GM19397 (cell line): ENCODE data around the gene CCL2.

ENCODE experiments used
- ATAC-seq: cut with Tn5 transposase; IDR thresholded peaks from one replicate; pipeline ENCODE4 v1.9.1; 2021; ENCODE audit warnings: mild to moderate bottlenecking, moderate library complexity; ENCODE audit not compliant: unreplicated experiment

The CCL2 gene

DNA sequence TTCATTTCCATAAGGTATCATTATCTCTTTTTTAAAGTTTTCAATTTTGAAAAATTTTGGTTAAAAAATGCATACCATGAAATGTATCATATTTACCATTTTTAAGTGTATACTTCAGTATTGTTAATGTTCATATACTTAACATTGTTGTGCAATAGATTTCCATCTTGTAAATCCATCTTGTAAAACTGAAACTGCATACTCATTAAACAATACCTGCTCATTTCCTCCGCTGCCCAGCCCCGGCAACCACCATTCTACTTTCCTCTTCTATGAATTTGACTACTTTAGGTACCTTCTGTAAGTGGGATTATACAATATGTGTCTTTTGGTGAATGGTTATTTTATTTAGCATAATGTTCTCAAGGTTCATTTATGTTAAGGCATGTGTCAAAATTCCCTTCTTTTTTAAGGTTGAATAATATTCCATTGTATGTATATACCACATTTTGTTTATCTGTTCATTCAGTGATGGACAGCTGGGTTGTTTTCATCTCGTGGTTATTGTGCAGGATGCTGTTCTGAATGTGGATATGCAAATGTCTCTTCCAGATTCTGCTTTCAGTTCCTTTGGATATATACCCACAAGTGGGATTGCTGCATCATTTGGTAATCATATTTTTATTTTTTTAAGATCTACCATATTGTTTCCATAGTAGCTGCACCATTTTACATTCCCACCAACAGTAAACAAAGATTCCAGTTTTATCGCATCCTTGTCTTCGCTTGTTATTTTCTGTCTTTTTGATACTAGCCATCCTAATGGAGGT, 6.7 kb downstream of the CCL2 start:
- ATAC-seq, result no peak

- no peak for ATAC-seq
Measured at GRCh38 chr17:34265711-34266110, 10.6 kb downstream of the CCL2 start.

GRCh38 chr17:34269969-34270368, 14.9 kb downstream of the CCL2 start, which contains the start of gene CCL7:
Gene CCL7, plus strand, starts transcription at chr17:34270221. Its CDS starts 70 bp downstream, at chr17:34270291.
- no peak for ATAC-seq

DNA sequence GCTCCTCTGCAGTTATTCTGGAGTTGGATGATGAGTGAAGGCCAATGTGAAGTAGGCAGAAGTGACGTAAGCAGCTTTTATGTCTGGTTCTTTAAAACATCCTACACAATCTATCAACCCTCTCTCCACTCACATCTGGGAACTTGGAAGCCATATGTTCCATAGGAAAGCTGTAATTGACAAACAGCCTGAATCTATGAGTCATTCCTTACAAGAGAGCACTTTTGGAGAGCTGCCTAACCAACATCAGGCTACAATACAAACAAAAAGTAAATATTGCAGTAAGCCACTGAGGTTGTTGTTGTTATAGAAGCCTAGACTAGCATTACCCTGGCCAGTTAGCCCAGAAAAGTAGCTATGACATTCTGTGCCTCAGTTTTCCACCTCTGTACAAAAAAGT, 20.8 kb downstream of the CCL2 start:
- ATAC-seq, result no peak

GRCh38 chr17:34276826-34277225, 21.7 kb downstream of the CCL2 start:
- ATAC-seq, result no peak

DNA sequence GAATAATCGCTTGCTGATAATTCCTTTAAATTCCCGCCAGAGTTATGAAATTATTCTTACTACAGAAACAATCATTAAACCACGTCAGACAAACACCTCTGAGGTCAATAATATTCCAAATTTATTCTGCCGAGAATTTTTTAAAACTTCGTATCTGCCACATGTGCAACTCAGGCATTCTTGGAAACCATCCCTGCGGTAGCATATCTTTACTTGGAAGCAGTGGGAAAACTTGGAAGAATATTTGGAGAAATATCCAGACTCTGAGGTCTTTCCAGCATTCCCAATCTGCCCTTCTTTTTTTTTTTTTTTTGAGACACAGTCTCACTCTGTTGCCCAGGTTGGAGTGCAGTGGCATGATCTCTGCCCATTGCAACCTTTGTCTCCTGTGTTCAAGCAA, 28.5 kb downstream of the CCL2 start:
- ATAC-seq, result no peak

- ATAC-seq, result no peak
Measured at GRCh38 chr17:34285286-34285792, 30.3 kb downstream of the CCL2 start, which contains the start of gene CCL11. Gene CCL11, plus strand, starts transcription at chr17:34285742. Its CDS starts 67 bp downstream, at chr17:34285809.

DNA sequence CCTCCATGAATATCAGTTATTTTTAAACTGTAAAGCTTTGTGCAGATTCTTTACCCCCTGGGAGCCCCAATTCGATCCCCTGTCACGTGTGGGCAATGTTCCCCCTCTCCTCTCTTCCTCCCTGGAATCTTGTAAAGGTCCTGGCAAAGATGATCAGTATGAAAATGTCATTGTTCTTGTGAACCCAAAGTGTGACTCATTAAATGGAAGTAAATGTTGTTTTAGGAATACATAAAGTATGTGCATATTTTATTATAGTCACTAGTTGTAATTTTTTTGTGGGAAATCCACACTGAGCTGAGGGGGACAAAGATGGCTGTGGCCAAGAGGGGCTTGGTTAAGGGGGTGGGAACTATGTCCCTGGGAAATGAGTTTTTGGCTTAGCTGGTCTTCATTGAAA, 32.8 kb downstream of the CCL2 start:
- no peak for ATAC-seq

GRCh38 chr17:34290586-34290985, 35.5 kb downstream of the CCL2 start:
- ATAC-seq, result no peak

- ATAC-seq, result no peak
Measured at GRCh38 chr17:34291721-34292348, 36.8 kb downstream of the CCL2 start.

DNA sequence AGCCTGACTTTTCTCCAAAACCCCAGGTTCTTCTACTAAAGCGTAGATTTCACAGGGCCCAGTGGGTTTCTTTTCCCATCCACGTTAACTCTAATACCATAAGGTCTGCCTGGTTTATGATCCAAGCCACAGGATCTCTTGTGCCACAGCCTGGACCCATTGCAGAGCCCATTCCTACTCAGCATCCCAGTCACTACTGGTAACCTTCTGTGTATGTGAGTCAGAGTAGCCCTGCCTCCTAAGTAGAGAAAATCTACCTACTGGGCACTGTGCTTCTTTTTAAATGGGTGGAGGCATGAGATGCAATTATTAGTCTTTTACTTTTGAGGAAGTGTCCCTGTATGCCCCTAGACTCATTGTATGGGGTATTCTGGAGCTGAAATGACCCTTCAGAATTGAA, 43.9 kb downstream of the CCL2 start:
- ATAC-seq, result no peak

- no peak for ATAC-seq
Measured at GRCh38 chr17:34299956-34300577, 45.0 kb downstream of the CCL2 start.

DNA sequence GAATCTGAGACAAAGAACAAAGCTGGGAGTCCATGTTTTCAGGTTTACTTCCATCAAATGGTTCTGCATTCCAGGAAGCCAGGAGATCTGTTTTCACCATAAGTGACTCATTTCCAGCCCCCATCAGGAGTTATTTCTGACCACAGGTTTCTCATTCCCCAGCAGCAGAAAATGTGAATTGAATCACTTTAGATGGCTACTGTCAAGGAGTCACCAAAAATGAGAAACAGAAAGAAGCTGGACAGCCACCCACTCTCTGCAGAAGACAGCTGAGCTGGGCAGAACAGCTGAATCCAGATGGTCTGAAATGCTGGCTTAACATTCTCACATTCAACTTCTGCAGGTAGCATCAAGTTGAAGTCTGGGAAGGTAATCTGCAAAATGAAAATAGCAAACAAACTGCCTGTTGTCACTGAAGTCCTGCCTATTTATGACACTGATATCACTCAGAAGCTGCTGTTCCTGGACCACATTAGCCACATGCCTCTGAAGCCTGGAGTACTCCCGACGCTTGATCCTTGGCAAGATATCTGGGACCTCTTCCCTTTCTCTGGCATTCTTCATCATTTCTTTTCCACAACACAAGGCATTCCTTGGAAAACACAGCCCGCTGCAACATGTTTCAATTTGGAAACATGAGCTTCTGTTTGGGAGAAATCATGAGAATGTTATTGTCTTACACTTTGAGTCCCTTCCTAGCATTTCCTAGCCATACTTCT, 45.7 kb downstream of the CCL2 start:
- no peak for ATAC-seq

GRCh38 chr17:34301986-34302385, 46.9 kb downstream of the CCL2 start:
- no peak for ATAC-seq

DNA sequence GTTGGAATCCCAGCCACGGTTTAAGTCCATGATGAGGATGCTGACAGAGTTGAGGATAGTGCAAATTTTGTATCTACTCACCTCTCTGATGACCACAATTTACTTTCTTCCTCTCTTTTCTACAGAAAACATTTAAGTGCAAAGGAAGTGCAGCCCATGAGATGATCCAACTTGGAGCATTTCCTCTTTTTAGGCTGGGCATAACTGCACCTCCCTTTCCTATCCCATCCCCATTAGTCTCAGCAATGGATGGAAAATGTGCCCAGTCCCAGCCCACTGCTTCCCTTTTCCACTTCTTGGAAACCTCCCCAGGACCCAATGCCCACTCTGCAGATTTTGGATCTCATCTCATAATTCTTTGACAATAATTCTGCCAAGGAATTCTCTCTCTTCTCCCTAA, 47.6 kb downstream of the CCL2 start:
- ATAC-seq, result no peak

GRCh38 chr17:34303606-34304005, 48.5 kb downstream of the CCL2 start:
- ATAC-seq, result no peak

DNA sequence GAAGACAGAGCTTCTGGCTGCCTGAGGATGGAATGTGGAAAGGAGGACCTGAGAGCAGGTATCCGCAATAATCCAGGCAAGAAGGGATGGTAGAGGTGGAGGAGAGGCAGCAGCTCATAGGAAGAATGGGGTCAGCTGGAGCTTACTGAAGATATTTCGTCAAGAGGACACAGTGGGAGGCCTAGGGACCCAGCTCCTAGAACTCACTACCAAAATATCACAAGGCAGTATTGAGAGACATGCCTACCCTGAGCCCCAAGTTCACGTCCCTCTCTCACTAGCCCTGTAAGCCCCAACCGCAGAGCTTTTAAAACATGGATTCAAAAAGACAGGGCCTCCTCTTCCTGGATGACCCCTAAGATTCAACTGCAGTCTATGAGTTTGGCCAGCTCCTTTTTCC, 50.0 kb downstream of the CCL2 start:
- no peak for ATAC-seq

DNA sequence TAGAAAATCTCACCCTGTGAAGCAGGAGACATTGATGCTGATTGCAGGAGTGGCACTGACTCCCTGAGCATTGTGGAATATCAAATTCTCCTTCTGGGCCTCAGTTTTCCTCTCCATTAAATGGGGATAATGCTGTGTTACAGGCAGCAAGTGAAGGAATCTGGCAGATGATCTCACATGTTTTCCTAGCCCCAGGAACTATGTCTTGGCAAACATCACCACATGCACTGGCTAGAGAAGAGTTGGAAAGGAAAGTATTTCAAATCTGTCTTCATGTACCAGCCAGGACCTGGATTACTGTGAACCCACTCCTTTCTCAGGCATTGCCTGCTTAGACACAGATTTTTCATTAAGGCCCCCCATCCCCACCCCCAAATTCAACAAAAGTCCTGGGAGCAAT, 50.5 kb downstream of the CCL2 start:
- no peak for ATAC-seq

DNA sequence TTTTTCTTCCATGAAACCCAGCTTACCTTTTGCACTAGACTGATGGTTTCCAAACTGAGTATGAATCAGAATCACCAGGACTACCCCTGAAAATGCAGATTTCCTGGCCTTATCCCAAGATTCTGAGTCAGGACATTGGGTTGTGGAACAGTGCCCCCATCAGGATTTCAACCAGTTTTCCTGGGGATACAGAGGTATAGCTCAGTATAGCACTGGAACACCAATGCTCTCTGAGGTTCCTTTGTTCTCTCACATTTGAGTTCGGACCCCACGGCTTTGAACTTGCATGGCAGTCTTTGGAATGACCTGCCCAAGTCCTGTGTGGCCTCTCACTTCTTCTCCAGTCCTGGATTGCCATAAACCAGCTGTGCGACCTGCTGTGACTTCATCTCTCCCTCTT, 51.4 kb downstream of the CCL2 start:
- no peak for ATAC-seq
